OCI-M2 (cell line): ENCODE measurements around the gene MIS18A.
"Not testable (repeated sequence)": the region's sequence is repeated elsewhere in the genome, so short reads cannot be mapped to it uniquely, and the experiment has no call there.

ENCODE experiments used
- DNase-seq: peaks from one replicate; lab custom pipeline; 2025; ENCODE audit not compliant: unreplicated experiment; lab: John Stamatoyannopoulos, UW

MIS18A gene

GRCh38 chr21:32306021-32306780 lies 27.4 kb upstream of the MIS18A start:
- DNase-seq, result no peak

DNA sequence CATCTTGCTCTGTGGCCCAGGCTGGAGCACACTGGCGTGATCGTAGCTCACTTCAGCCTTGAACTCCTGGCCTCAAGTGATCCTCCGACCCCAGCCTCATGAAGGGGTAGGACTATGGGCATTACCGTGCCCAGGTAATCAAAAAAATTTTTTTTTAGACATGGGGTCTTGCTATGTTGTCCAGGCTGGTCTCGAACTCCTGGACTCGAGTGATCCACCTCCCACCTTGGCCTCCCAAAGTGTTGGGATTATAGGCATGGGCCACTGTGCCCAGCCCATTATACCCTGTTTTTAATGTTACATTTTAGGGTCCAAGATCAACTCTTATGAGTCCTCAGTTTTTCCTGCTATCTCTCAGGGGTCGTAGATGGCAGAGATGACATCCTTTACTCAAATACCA lies 26.1 kb upstream of the MIS18A start:
- DNase-seq, result no peak

DNA sequence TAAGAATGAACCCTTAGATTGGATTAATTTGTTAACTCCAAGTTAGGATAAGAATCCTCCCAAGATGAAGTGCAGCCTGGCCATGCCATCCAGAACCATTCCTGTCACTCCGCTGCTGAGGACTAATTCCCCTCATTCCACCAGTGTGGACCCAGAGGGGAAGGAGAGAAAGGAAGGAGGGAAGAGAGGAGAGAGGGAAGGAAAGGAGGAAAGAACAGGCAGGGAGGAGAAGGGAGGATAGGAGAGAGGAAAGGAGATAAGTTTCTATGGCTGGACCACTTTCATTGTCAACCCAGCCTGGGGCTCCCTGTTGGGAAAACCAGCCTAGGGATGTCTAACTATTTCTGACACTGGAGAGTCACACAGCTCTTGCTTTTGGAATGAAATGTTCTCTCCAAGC lies 24.5 kb upstream of the MIS18A start:
- no peak for DNase-seq

DNA sequence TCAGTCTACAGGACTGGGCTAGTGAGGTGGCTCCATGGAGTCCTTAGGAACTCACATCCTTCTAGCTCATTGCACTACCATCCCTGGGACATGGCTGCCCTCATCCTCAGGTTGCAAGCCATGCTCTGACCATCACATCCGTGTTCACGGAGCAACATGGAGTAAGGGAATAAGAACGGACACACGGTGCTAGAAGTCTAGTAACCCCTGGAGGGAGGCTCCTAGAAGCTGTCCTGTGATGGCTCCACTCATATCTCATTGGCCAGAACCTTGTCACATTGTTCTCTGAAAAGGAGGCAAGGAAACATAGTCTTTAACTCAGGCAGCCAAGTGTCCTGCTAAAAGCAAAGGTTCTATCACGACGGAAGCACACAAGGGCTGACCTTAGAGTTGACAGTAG lies 23.7 kb upstream of the MIS18A start:
- DNase-seq, result no peak

GRCh38 chr21:32301596-32301995 lies 22.7 kb upstream of the MIS18A start:
- no peak for DNase-seq

DNA sequence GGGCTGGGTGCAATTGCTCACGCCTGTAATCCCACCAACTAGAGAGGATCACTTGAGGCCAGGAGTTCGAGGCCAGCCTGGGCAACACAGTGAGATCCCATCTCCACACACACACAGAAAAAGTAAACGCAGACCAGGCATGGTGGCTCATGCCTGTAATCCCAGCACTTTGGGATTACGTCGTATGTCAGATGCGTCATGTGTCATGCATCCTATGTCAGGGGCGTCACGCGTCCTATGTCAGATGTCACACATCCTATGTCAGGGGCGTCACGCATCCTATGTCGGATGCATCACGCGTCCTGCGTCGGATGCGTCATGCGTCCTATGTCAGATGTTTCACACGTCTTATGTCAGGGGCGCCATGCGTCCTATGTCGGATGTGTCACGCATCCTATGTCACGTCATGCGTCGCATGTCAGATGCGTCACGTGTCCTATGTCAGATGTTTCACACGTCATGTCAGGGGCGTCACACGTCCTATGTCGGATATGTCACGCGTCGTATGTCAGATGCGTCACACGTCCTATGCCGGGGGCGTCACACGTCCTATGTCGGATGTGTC lies 21.4 kb upstream of the MIS18A start:
- DNase-seq, result no peak

GRCh38 chr21:32299695-32300094 lies 20.8 kb upstream of the MIS18A start:
- DNase-seq, result no peak

DNA sequence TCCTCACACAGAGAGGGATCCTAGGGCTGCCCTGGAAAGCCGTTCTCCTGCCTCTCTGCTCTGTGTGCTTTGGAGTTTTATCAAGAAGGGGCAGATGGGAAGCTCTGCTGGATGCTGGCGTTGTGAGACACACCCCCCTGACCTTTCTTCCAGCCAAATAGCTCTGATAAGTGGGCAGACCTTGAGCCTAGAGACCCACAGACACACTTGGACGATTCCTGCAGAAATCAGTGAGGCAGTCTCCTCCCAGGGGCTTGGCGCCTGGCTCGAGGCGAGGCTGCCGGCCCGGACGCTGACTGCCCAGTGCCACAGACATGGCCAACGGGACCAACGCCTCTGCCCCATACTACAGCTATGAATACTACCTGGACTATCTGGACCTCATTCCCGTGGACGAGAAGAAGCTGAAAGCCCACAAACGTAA lies 19.8 kb upstream of the MIS18A start, which contains the start of gene MRAP:
Gene MRAP, plus strand, starts transcription at position 198 of the 424 bp plus-strand sequence. Its CDS starts 117 bp downstream, at position 315.
- DNase-seq, result no peak

GRCh38 chr21:32298148-32298559 lies 19.3 kb upstream of the MIS18A start:
- no peak for DNase-seq

GRCh38 chr21:32297449-32297848 lies 18.6 kb upstream of the MIS18A start:
- DNase-seq, result no peak

DNA sequence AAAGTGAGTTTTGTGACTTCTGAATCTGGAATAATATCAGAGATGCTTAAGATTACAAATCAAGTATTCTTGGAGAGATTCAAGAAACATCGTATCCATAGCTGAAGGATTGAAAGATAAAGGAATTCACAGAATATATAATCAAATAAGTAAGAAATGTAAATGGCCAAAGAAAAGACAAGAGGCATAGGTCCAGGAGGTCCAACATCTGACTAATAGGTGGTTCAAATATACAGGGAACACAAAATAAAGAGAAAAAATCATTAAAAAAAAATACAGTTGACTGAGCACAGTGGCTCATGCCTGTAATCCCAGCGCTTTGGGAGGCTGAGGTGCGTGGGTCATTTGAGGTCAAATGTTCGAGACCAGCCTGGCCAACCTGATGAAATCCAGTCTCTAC lies 6.6 kb upstream of the MIS18A start:
- no peak for DNase-seq

GRCh38 chr21:32282992-32283391 lies 4.1 kb upstream of the MIS18A start:
- no peak for DNase-seq

- no peak for DNase-seq
These were observed 2.7 kb upstream of the MIS18A start for GRCh38 chr21:32281531-32281930.

DNA sequence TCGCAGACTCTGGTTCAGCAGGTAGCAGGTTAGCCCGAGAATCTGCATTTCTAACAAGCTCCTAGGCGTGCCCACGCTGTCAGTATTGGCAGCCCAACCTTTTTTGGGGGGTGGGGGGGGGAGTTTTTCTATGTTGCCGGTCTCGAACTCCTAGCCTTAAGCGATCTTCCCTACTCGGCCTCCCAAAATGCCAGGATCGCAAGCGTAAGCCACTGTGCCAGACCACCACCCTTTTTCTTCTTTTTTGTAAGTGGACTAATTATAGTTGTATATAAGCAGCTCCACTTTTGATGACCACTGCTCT lies 480 bp upstream of the MIS18A start:
- no peak for DNase-seq

DNA sequence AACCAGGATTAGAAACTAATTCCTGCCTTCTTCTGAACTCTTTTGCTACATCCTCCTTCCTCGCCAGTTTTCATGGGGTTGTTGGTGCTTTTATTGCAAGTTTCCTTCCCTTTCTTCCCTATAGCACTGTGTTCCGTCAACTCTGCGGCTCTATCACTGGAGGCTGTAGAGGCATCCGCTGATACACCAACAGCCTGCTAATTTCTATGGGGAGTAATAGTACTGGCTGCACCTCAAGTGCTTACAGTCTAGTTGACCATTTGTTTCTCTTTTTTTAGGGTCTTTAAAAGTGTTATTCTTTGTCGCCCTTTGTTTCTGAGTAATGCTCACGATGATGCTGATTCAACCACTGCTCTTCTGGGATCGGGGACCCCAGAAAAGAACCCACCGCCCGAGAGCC lies 746 bp downstream of the MIS18A start:
- no peak for DNase-seq

DNA sequence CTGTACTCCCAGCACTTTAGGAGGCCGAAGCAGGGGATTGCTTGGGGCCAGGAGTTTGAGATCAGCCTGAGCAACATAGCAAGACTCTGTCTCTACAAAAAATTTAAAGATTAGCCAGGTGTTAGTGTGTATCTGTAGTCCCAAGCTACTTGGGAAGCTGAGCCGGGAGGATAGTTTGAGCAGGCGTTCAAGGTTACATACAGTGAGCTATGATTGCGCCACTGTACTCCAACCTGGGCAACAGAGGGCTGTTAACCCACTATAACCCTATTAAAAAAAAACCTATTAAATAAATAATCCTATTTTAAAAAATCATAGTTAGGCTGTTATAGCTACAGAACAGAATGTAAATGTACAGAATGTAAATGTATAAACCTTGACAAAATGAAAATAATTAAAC lies 2.2 kb downstream of the MIS18A start:
- DNase-seq, result no peak

GRCh38 chr21:32270748-32271147 lies 8.1 kb downstream of the MIS18A start:
- DNase-seq, result no peak

- DNase-seq, result not testable (repeated sequence)
These were observed 13.5 kb downstream of the MIS18A start for GRCh38 chr21:32265321-32265720.

DNA sequence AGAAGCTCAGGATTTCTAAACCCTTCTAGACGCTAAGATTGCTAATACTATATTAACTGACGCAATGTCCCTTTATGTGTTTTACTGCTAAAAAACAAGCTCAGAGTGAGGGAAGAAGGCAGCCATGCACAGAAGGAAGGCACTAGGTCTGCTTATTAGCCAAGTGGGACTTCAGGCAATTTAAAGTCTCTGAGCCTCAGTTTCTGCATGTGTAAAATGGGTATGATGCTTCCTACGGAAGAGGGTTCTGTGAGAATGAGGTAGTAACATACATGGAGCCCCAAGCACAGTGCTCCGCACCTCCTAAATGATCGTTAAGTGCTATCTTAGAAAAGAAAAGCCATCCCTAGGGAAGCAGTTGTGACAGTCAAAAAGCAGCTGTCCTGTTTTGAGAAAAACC lies 16.9 kb downstream of the MIS18A start:
- DNase-seq, result no peak

DNA sequence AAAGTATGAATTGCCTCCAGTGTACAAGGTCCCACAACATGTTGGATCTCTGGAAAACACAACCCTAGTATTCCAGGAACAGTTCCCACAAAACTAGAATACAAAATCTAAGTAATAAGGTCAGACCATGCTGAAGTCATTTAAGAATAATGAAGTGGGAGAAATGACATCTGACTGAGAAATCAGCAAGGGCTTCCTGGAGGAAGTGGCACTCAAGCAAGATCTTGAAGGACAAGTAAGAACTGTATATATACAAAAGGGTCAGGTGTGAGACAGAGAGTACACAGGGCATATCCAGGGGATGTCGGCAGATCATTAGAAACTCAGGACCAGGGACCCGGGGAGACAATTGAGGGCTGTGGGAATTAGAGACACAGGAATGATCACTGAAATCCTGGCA lies 18.7 kb downstream of the MIS18A start:
- DNase-seq, result no peak

DNA sequence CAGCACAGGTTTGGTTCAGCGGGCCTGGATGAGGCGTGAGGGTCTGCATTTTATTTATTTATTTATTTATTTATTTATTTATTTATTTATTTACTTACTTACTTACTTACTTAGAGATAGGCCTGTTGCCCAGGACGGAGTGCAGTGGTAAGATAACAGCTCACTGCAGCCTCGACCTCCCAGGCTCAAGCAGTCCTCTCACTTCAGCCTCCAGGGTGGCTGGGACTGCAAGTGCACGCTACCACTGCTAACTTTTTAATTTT lies 20.1 kb downstream of the MIS18A start:
- not testable (repeated sequence) for DNase-seq

- peak; percentile 27 for DNase-seq
These were observed 20.7 kb downstream of the MIS18A start for GRCh38 chr21:32257962-32258785.
